ENCODE measurements around the gene SASH1. TPM values are rescaled to one million over a fixed set of nuclear protein-coding genes. Genes with fewer than 3 reads are reported as not detected.

SASH1 gene
- total and polyA plus RNA-seq, 2 of the 8 experiments (the other 6 are each of a cell fraction or from before 2014, with no cell fraction given) = 6.0 to 20.2 TPM

DNA sequence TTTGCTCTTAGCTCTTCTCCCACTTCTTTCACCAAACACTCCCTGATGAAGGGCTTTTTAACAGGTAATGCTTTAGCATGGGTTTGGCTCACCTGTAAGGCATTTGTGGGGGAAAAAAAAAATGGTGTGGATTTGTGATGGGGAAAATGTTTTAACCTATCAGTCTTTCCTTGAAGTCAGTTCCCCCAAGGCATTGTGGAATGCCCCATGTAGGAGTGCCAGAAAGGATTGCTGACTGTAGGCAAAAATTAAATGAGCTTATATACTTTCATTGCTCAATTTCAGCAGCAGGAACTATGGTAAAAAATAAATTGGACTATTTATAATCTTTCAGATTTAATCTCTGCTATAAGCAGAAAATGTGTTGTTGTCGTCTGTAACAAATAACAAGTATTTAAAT is 10.6 kb upstream of the SASH1 start:
- no peak overlapping the region for H3K4me3 ChIP-seq (ENCODE audit: extremely low read depth in 1 of 4, insufficient read depth in 2 of 4, low read depth in 3 of 4, low read length in 4 of 4)
- H3K23ac ChIP-seq (ENCODE audit: insufficient read length) = no peak overlapping the region
- 0 out of 2 replicates have a peak overlapping the region, but pooled peaks have one; percentile 27 for H2BK12ac ChIP-seq (ENCODE audit: low read depth, low read length)
- DNase-seq (ENCODE audit: low read depth in 1 of 2, low spot score in 2 of 2) = no peak
- no peak overlapping the region for H4K8ac ChIP-seq (ENCODE audit: extremely low read depth, insufficient read depth, low read length)
- no peak overlapping the region for H4K5ac ChIP-seq (ENCODE audit: insufficient read length, low read depth, low read length)
- no peak overlapping the region for H2BK15ac ChIP-seq (ENCODE audit: low read length)
- POLR2A ChIA-PET (ENCODE audit: partially characterized antibody) = interaction anchor here (0.8 to 1.2 kb wide), 2 partner anchors 10 to 13 kb away, joined by 3 to 4 read pairs; partner anchors contain the start of gene SASH1
- no peaks in the 10 kb centered on the region for H3K79me1 ChIP-seq (ENCODE audit: low read depth, low read length)
- H3K4me1 ChIP-seq (replicated peaks in 1 of 4; ENCODE audit: control insufficient read depth in 3 of 4, insufficient read depth in 4 of 4, low read length in 3 of 4) = peaks cover 0 to 2% (median 0%) of the 10 kb centered on the region in 4 experiments; a peak in 1 of 7 replicates
- no peak overlapping the region for H3K56ac ChIP-seq (replicated peaks; ENCODE audit: insufficient read length, low read depth, low read length)
- no peak overlapping the region for H3K14ac ChIP-seq (ENCODE audit: insufficient read length)
- H3K27ac ChIP-seq (ENCODE audit: low read depth, low read length) = no peak overlapping the region
- no peak overlapping the region for H2BK5ac ChIP-seq (ENCODE audit: low read depth, low read length)
- no peaks in the 10 kb centered on the region for H3K79me2 ChIP-seq (ENCODE audit: control insufficient read depth in 1 of 2, insufficient read depth in 2 of 2, low read length in 2 of 2)
- no peak for FAIRE-seq
- CTCF ChIA-PET (ENCODE audit: partially characterized antibody) = no interaction called here
- no peaks in the 10 kb centered on the region for H3K27me3 ChIP-seq (replicated peaks in 1 of 4; ENCODE audit: control insufficient read depth in 3 of 4, extremely low read depth in 1 of 4, insufficient read depth in 3 of 4, low read length in 3 of 4)
- no peak overlapping the region for H3K18ac ChIP-seq (ENCODE audit: extremely low read depth, low read length)
- H3K9me3 ChIP-seq (ENCODE audit: insufficient read depth in 2 of 2, low read depth in 1 of 2, low read length in 1 of 2) = no peaks in the 10 kb centered on the region
- H4K91ac ChIP-seq (replicated peaks; ENCODE audit: insufficient read length, low read length) = no peak overlapping the region
- H3K4me2 ChIP-seq (ENCODE audit: insufficient read depth in 1 of 2, low read depth in 2 of 2, low read length in 2 of 2) = no peak overlapping the region
- H3K9ac ChIP-seq (replicated peaks in 1 of 4; ENCODE audit: extremely low read depth in 1 of 4, low read depth in 3 of 4, low read length in 3 of 4) = no peak overlapping the region
- no peak overlapping the region for H2BK120ac ChIP-seq (replicated peaks; ENCODE audit: low read depth, low read length)
- WGBS, 2 experiments (ENCODE audit: extremely low coverage in 1 of 2, insufficient coverage in 1 of 2, insufficient read length in 1 of 2, insufficient replicate concordance in 2 of 2, low coverage in 1 of 2, low lambda C conversion rate in 2 of 2, missing lambda C conversion rate in 1 of 2) = 96% methylated on average over 1 of the region's 1 CpG; no CpG with 5 or more reads in 1 of the 2 experiments
- no peak overlapping the region for H2AFZ ChIP-seq (ENCODE audit: low read length)
- no peaks in the 10 kb centered on the region for H3K23me2 ChIP-seq (ENCODE audit: low read depth, low read length)
- H4K20me1 ChIP-seq (replicated peaks in 1 of 2; ENCODE audit: control insufficient read depth in 1 of 2, insufficient read depth in 2 of 2, low read length in 2 of 2) = no peaks in the 10 kb centered on the region
- no peak overlapping the region for H3K4ac ChIP-seq (replicated peaks; ENCODE audit: insufficient read length, low read depth, low read length)
- no peaks in the 10 kb centered on the region for H3K36me3 ChIP-seq (ENCODE audit: control insufficient read depth in 2 of 4, insufficient read depth in 4 of 4, low read length in 3 of 4)
- 0 out of 2 replicates have a peak overlapping the region, but pooled peaks have one; percentile 25 for H2BK20ac ChIP-seq (ENCODE audit: low read length)
- no peak overlapping the region for H2AK5ac ChIP-seq (ENCODE audit: low read depth, low read length)
- TF ChIP-seq BCL11A (IDR thresholded peaks at IDR 0.05; ENCODE audit: low read depth in 2 of 2, low read length in 2 of 2) = no peak
- no peak for TF ChIP-seq RAD21 (IDR thresholded peaks at IDR 0.05 in 1 of 2, conservative IDR thresholded peaks at IDR 0.05 in 1 of 2; ENCODE audit: low read depth in 2 of 2, low read length in 2 of 2)
- TF ChIP-seq BACH1 (IDR thresholded peaks at IDR 0.05; ENCODE audit: low read length) = no peak
- TF ChIP-seq, protein P1, sequence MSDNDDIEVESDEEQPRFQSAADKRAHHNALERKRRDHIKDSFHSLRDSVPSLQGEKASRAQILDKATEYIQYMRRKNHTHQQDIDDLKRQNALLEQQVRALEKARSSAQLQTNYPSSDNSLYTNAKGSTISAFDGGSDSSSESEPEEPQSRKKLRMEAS (IDR thresholded peaks at IDR 0.05) = no peak
- TF ChIP-seq NANOG (IDR thresholded peaks at IDR 0.05; ENCODE audit: insufficient read depth, low read depth, low read length, poor library complexity, severe bottlenecking) = no peak
- no peak for TF ChIP-seq CBX5 (IDR thresholded peaks at IDR 0.05; ENCODE audit: low read depth, low read length)
- no peak for TF ChIP-seq POLR2A (IDR thresholded peaks at IDR 0.05; ENCODE audit: control extremely low read depth in 1 of 2, low read depth in 2 of 2, low read length in 2 of 2)
- no peak for TF ChIP-seq TAF1 (IDR thresholded peaks at IDR 0.05; ENCODE audit: low read depth, low read length)
- no peak for TF ChIP-seq HDAC2 (IDR thresholded peaks at IDR 0.05; ENCODE audit: borderline replicate concordance in 1 of 2, low read depth in 2 of 2, low read length in 2 of 2)
- no peak for TF ChIP-seq JUN (IDR thresholded peaks at IDR 0.05; ENCODE audit: low read depth, low read length)
- no peak for TF ChIP-seq SAP30 (IDR thresholded peaks at IDR 0.05; ENCODE audit: insufficient read depth, insufficient replicate concordance, low read length)
- TF ChIP-seq JUND (IDR thresholded peaks at IDR 0.05; ENCODE audit: low read length) = no peak
- TF ChIP-seq ZNF274 (IDR thresholded peaks at IDR 0.05; ENCODE audit: borderline replicate concordance, extremely low read depth, low read length) = no peak
- TF ChIP-seq CREB1 (IDR thresholded peaks at IDR 0.05) = no peak

Data from H1 (cell line).